Suppressor macrophage treated with lipopolysaccharide for 1 hour (primary cell): ENCODE results near the gene PSG5.
"Not testable (repeated sequence)": the region's sequence is repeated elsewhere in the genome, so short reads cannot be mapped to it uniquely, and the experiment has no call there.

Experiments used
- DNase-seq, 3 donors: peaks; one replicate each; pipeline ENCODE4 v3.0.0-alpha.2; 2020 to 2022

Gene PSG5

GRCh38 chr19:43186311-43186935 lies at the start of gene PSG5:
Gene PSG5, minus strand, starts transcription at chr19:43186536. Its CDS starts 131 bp downstream, at chr19:43186405.
- DNase-seq = not testable (repeated sequence)

DNA sequence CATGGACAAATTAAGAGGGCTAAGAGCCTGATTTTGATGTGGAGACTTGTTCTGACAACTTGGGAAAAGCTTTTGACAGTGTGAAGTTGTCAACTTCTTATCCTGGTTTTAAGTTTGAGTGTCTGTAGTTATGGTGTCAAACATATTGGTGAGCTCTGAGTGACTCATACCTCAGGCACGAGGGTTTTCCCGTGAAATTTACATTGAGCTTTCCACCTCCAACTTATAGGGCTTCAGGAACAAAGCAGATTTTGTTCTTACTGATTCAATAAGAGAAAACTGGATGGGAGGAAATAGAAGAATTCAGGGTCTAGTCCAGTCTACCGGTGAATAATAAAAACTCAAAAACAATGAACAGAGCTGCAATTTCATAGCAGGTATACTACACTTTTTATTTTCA lies 49.4 kb upstream of the PSG5 start:
- DNase-seq = not testable (repeated sequence)

GRCh38 chr19:43229315-43229714 lies 43.0 kb upstream of the PSG5 start:
- DNase-seq = no peak

DNA sequence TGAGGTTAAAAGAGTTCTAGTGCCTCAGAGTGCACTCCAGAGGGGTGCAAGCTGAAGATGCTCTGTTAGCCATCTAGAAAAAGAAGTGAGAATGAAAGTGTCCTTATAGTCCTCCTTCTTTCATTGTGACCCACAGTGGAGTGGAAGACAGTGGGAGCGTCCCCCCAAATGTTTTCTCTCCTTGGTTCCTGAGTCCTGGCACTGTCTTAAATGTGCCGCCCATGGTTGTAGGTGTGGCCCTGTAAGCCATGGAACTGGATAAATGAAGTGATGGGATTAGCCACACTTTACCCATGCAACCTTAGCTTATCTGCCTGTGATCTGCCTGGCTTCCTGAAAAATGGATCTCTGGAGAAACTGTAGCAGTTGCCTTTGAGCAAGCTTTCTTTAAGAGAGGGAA lies 42.4 kb upstream of the PSG5 start:
- DNase-seq = not testable (repeated sequence)

DNA sequence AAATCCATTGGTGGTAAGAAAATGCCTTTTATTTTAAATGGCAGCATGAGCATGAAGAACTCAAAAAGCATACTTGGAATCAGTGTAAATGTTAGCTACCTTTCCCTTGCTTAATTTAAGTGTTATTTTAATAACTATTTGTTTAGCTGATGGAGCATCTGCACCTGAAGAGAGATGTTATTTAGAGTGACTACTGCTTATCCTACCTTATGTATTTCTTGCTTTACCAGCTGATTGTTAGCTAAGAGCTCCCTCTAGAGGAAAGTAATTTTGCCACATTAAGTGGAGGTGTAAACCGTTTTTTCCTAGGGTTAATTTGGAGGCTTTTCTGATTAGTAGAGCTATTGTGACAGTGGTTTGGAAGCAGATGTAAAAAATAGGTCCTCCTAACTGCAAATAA lies 40.6 kb upstream of the PSG5 start:
- DNase-seq = not testable (repeated sequence)

DNA sequence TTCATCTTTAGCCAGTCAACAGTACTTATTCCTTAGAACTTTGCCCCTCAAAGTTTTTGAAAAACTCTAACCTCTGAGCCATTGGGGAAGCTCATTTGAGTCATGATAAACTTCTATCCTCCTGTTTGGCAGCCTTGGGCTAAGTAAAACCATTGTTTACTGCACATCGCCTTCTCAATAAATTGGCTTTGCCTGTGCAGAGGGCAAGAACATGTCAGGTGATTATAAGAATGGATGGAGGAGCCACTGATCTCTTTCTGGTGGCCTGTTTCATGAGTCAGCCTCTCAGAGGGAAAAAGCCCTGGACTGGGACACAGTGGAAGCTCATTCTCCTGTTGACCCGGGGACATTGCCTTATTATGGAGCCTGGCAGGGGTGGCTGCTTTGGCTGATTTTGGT lies 38.5 kb upstream of the PSG5 start:
- DNase-seq = no peak

DNA sequence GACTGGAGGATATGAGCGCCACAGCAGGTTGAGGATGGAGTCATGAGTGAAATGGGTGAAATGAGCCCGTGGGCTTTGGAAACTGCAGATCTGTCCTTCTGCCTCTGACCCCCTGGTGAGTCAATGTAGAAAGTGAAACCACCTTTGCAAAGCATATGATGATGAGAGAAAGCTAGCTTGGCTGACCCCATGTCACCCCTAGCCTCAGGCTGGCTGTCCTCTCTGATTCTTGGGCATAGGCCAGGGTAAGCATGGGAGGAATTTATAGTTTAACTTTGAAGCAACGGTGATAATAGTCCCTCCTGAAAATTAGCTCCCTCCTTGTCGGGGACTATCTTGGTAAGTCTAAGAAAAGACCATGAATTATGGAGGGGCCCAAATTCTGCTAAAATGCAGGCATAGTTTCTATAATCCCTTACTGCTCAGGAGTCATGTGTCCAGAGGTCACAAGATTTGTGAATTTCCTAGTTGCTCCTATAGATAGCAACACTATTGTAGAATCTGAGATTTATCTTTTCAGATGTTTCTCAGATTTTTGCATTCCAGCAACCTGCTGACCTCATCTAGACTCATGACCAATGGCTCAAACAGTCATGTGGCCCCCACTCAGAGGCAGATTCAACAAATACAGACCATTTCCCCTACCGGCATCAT lies 38.0 kb upstream of the PSG5 start:
- not testable (repeated sequence) for DNase-seq

DNA sequence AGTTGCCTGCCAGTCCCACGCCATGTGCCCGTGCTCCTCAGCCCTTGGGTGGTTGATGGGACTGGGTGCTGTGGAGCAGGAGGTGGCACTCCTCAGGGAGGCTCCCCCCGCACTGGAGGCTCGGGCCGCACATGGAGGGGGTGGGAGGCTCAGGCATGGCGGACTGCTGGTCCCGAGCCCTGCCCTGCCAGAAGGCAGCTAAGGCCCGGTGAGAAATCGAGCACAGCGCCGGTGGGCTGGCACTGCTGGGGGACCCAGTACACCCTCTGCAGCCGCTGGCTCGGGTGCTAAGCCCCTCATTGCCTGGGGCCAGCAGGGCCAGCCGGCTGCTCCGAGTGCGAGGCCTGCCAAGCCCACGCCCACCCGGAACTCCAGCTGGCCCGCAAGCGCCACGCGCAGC lies 35.6 kb upstream of the PSG5 start:
- DNase-seq = not testable (repeated sequence)

- DNase-seq = not testable (repeated sequence)
Observed at GRCh38 chr19:43219136-43219535, 32.8 kb upstream of the PSG5 start.

DNA sequence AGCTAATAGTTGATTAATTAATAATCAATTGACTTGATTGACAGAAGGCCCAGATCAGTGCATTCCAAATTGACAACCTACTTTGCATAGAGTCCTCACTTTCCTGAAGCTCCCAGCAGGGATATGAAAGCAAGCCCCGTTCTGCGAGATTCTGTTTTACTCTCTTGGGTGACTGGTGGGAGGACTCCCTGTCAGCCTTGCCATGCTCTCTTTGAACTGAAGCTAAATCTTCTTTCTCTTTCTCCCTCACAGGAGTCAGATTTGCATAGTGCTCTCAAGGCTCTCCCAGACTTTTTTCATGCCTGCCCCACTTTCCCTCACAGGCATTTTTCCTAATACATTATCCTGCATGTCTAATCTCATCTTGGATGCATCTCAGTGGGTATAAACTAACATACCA lies 29.5 kb upstream of the PSG5 start:
- not testable (repeated sequence) for DNase-seq

- DNase-seq = no peak
Observed at GRCh38 chr19:43207991-43208390, 21.7 kb upstream of the PSG5 start.

DNA sequence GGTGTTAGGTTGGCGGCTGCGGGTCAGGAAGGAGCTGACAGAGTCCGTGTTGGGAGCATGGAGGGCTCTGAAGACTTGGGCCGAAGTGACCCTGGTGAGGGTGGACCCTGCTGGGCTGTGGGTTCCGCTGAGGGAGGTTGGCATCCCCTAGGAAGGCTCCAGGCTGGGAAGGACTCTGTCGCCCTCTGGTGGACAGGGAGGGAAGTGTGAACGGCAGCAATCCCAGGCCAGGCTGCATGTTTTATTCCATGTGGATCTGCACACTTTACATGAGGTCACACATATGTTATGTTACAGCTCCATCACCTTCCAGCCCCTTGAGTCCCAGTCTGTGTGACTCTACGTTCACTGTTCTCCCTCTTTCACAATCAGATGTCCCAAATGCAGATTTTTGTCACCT lies 20.8 kb upstream of the PSG5 start:
- peak in 1 of 3 donors; percentile 15 for DNase-seq

DNA sequence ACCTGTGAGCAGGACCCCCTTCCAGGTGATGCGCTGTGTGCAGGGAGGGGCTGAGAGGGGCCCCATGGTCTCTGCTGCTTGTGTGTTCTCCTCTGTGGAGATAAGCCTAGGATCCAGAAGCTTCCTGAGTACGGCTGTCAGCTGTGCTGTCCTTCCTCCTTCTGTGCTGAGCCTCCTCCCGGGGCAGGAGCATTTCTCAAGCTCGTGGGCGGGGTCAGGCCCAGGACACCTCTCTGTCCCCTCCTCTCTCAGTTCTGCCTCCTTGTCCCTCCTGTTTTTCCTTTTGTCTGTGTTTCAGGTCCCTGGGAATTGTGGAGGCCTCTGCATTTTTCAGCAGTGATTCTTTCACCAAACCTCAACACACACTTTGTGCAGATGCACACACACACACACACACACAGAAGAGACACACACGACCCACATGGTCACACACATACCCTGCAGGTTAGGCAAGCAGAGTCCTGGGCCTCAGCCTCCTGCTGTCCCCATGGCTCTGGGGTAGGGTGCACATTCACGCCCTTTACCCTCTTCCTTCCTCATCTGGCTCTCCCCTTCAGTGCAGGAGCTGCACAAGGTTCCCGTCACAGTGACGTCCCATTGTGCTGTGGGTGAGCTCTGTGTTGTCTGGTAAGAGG lies 19.3 kb upstream of the PSG5 start, which contains the start of gene PSG4:
Gene PSG4 (minus strand): TSS at position 168 of the 635 bp plus-strand sequence. CDS start 102 bp downstream, at position 66.
- peak in 1 of 3 donors; percentile 45 for DNase-seq

GRCh38 chr19:43203611-43204010 lies 17.3 kb upstream of the PSG5 start:
- not testable (repeated sequence) for DNase-seq

GRCh38 chr19:43201891-43202290 lies 15.6 kb upstream of the PSG5 start:
- DNase-seq = not testable (repeated sequence)

GRCh38 chr19:43201337-43201801 lies 15.0 kb upstream of the PSG5 start:
- DNase-seq = not testable (repeated sequence)

- DNase-seq = not testable (repeated sequence)
Observed at GRCh38 chr19:43198686-43199419, 12.5 kb upstream of the PSG5 start.

DNA sequence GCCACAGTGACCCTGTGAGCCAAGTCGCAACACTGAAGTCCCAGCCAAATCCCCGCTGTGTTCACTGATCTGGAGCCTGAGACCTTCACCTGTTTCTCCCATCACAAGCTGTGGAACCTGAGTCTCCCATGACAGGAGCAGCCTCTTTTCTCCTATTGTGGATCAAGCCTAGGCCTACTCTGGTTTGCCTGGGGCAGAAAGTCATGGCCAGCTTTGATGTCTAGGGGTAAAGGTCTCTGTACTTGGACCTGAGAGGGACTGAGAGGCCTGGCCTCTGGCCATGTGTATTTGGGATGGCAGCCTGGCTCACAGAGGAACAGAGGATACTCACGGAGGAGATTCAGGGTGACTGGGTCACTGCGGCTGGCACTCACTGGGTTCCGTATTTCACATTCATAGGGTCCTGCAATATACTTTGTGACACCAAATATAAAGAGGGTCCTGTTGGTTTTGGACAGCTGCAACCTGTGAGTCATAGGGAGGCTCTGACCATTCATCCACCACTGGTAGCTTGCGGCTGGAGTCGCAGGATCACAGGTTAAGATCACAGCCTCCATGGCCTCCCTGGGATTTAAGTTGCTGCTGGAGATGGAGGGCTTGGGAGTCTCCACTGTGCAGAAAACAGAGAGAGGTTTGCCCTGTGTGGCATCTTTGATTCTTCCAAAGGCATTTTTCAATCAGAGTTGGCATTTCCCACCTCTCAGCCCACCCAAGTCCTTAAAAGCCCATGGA lies 11.5 kb upstream of the PSG5 start:
- not testable (repeated sequence) for DNase-seq

GRCh38 chr19:43194397-43194796 lies 8.1 kb upstream of the PSG5 start:
- not testable (repeated sequence) for DNase-seq

DNA sequence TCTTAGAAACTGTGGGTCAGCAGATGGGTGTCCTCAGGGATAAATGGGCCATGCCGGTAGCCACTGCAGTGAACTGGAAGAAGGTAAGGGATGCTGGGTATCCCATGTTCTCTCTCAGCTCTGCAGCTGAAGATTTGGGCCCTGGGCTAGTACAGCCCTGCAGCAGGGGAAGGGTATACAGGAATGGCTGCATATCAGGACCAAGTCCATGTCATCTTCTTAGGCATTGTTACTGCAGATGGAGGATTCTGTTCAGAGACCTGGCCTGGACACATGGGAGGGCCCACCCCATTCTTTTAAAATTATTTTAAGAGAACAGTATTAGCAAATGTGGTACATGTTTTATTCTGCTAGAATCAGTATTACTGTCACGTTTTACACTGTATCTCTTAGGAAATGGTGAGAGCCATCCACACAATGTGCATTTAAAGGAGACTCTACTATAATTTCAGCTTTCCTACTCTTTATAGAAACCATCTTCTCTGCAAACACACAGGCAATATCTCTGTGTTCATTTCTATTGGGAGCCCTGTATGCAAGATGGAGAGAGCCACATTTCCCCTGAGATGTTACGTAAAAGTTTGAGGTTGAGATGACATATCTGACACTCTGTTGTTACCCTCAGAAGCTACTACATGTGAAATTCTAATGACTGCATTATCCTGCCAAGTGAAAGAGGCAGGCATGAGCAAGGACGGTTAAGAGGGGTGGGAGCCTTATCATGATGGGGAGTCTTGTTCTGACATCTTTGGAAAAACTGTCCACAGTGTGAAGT lies 6.2 kb upstream of the PSG5 start:
- not testable (repeated sequence) for DNase-seq

DNA sequence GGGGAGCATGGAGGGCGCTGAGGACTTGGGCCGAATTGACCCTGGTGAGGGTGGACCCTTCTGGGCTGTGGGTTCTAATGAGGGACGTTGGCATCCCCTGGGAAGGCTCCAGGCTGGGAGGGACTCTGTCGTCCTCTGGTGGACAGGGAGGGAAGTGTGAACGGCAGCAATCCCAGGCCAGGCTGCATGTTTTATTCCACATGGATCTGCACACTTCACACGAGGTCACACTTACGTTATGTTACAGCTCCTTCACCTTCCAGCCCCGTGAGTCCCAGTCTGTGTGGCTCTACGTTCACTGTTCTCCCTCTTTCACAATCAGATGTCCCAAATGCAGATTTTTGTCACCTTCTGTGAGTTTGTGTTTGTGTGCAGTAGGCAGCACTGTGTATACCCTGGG lies 1.8 kb upstream of the PSG5 start:
- peak in 1 of 3 donors; percentile 3 for DNase-seq
